ENCODE data around the gene GNG8.

Gene GNG8

DNA sequence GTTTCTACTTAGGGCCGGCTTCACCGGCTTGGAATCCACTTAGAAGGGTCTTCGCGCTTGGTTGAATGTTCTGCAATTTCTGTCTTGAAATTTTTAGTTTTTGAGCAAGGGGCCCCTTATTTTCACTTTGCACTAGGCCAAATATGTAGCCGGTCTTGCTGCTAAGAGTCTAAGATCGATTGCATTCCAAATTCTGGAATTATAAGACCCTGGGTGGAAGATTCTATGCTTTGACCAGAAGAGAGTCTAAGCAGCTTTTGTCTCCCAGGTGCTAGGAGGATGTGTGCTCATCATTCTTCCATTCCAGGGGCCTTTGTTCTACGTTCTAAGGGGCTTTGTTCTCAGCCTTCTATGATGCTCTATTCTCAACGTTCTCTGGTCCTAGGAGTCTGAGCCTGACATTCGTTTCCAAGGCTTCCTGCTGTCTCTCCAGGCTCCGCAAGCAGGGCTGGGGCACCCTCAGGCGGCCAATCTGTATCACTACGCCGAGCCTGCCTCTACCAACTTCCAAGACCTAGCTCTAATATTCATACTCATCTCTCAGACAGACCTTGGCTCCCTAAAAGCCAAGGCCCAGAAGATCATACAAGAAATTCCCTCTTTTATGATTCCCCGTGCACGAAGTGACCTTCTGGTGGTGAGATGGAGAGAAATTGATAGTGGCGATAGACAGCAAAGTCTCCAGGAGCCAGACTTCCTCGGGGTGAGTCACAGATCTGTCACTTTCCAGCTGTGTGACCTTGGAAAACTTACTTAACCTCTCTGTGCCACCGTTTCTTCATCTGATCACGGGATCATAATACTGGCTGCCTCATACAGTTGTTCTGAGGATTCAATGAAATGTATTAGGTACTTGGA is 26.0 kb upstream of the GNG8 start (continued):
- TF ChIP-seq ZNF114 (tag by site-specific recombination; IDR thresholded peaks at IDR 0.05) (no peak), ZNF555 (tag by site-specific recombination; conservative IDR thresholded peaks at IDR 0.05) (no peak), ZNF223 (tag by site-specific recombination; IDR thresholded peaks at IDR 0.05) (no peak), ZFP41 (tag by site-specific recombination; IDR thresholded peaks at IDR 0.05; ENCODE audit: borderline replicate concordance) (no peak), KLF10 (tag by site-specific recombination; IDR thresholded peaks at IDR 0.05) (no peak), YY2 (tag by site-specific recombination; IDR thresholded peaks at IDR 0.05) (no peak), IKZF3 (tag by site-specific recombination; IDR thresholded peaks at IDR 0.05) (0 out of 2 replicates have a peak, but pooled peaks have one; percentile 36), GLI4 (tag by site-specific recombination; IDR thresholded peaks at IDR 0.05) (no peak), EGR2 (tag by site-specific recombination; IDR thresholded peaks at IDR 0.05; ENCODE audit: low read depth) (no peak), ZNF354C (tag by site-specific recombination; IDR thresholded peaks at IDR 0.05; ENCODE audit: borderline replicate concordance, low read depth) (no peak), ZNF629 (tag by site-specific recombination; IDR thresholded peaks at IDR 0.05) (no peak), FEZF1 (tag by site-specific recombination; IDR thresholded peaks at IDR 0.05) (no peak), KLF8 (tag by site-specific recombination; IDR thresholded peaks at IDR 0.05) (no peak), ZNF146 (tag by site-specific recombination; IDR thresholded peaks at IDR 0.05) (no peak), BCL11A (tag by site-specific recombination; IDR thresholded peaks at IDR 0.05; ENCODE audit: low read depth) (no peak), ZIC2 (tag by site-specific recombination; IDR thresholded peaks at IDR 0.05) (0 out of 2 replicates have a peak, but pooled peaks have one; percentile 12), ZNF16 (tag by site-specific recombination; IDR thresholded peaks at IDR 0.05; ENCODE audit: low read depth) (peak; percentile 78; the same call in 1 of the 2 replicates), ZNF184 (tag by site-specific recombination; IDR thresholded peaks at IDR 0.05) (no peak), ZNF24 (tag by site-specific recombination; IDR thresholded peaks at IDR 0.05) (no peak), ZNF426 (tag by site-specific recombination; IDR thresholded peaks at IDR 0.05) (no peak)
- TF ChIP-seq, protein P1, sequence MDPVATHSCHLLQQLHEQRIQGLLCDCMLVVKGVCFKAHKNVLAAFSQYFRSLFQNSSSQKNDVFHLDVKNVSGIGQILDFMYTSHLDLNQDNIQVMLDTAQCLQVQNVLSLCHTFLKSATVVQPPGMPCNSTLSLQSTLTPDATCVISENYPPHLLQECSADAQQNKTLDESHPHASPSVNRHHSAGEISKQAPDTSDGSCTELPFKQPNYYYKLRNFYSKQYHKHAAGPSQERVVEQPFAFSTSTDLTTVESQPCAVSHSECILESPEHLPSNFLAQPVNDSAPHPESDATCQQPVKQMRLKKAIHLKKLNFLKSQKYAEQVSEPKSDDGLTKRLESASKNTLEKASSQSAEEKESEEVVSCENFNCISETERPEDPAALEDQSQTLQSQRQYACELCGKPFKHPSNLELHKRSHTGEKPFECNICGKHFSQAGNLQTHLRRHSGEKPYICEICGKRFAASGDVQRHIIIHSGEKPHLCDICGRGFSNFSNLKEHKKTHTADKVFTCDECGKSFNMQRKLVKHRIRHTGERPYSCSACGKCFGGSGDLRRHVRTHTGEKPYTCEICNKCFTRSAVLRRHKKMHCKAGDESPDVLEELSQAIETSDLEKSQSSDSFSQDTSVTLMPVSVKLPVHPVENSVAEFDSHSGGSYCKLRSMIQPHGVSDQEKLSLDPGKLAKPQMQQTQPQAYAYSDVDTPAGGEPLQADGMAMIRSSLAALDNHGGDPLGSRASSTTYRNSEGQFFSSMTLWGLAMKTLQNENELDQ (tag by site-specific recombination; IDR thresholded peaks at IDR 0.05; ENCODE audit: low read depth): no peak
- TF ChIP-seq, protein P2, sequence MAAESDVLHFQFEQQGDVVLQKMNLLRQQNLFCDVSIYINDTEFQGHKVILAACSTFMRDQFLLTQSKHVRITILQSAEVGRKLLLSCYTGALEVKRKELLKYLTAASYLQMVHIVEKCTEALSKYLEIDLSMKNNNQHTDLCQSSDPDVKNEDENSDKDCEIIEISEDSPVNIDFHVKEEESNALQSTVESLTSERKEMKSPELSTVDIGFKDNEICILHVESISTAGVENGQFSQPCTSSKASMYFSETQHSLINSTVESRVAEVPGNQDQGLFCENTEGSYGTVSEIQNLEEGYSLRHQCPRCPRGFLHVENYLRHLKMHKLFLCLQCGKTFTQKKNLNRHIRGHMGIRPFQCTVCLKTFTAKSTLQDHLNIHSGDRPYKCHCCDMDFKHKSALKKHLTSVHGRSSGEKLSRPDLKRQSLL (tag by site-specific recombination; IDR thresholded peaks at IDR 0.05): 0 out of 2 replicates have a peak, but pooled peaks have one; percentile 43
- TF ChIP-seq, protein P3, sequence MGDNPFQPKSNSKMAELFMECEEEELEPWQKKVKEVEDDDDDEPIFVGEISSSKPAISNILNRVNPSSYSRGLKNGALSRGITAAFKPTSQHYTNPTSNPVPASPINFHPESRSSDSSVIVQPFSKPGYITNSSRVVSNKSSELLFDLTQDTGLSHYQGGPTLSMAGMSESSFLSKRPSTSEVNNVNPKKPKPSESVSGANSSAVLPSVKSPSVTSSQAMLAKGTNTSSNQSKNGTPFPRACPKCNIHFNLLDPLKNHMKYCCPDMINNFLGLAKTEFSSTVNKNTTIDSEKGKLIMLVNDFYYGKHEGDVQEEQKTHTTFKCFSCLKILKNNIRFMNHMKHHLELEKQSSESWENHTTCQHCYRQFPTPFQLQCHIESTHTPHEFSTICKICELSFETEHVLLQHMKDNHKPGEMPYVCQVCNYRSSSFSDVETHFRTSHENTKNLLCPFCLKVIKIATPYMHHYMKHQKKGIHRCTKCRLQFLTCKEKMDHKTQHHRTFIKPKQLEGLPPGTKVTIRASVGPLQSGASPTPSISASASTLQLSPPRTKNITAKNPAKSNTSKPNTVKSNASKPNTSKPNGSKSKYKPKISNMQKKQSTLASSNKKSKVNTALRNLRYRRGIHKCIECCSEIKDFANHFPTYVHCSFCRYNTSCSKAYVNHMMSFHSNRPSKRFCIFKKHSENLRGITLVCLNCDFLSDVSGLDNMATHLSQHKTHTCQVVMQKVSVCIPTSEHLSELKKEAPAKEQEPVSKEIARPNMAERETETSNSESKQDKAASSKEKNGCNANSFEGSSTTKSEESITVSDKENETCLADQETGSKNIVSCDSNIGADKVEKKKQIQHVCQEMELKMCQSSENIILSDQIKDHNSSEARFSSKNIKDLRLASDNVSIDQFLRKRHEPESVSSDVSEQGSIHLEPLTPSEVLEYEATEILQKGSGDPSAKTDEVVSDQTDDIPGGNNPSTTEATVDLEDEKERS (tag by site-specific recombination; IDR thresholded peaks at IDR 0.05): no peak
- TF ChIP-seq, protein P4, sequence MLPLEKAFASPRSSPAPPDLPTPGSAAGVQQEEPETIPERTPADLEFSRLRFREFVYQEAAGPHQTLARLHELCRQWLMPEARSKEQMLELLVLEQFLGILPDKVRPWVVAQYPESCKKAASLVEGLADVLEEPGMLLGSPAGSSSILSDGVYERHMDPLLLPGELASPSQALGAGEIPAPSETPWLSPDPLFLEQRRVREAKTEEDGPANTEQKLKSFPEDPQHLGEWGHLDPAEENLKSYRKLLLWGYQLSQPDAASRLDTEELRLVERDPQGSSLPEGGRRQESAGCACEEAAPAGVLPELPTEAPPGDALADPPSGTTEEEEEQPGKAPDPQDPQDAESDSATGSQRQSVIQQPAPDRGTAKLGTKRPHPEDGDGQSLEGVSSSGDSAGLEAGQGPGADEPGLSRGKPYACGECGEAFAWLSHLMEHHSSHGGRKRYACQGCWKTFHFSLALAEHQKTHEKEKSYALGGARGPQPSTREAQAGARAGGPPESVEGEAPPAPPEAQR (tag by site-specific recombination; IDR thresholded peaks at IDR 0.05): no peak
- TF ChIP-seq, protein P5, sequence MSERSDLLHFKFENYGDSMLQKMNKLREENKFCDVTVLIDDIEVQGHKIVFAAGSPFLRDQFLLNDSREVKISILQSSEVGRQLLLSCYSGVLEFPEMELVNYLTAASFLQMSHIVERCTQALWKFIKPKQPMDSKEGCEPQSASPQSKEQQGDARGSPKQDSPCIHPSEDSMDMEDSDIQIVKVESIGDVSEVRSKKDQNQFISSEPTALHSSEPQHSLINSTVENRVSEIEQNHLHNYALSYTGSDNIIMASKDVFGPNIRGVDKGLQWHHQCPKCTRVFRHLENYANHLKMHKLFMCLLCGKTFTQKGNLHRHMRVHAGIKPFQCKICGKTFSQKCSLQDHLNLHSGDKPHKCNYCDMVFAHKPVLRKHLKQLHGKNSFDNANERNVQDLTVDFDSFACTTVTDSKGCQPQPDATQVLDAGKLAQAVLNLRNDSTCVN (tag by site-specific recombination; optimal IDR thresholded peaks at IDR 0.05): no peak
- TF ChIP-seq, protein P6, sequence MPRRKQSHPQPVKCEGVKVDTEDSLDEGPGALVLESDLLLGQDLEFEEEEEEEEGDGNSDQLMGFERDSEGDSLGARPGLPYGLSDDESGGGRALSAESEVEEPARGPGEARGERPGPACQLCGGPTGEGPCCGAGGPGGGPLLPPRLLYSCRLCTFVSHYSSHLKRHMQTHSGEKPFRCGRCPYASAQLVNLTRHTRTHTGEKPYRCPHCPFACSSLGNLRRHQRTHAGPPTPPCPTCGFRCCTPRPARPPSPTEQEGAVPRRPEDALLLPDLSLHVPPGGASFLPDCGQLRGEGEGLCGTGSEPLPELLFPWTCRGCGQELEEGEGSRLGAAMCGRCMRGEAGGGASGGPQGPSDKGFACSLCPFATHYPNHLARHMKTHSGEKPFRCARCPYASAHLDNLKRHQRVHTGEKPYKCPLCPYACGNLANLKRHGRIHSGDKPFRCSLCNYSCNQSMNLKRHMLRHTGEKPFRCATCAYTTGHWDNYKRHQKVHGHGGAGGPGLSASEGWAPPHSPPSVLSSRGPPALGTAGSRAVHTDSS (tag by site-specific recombination; IDR thresholded peaks at IDR 0.05): no peak
- TF ChIP-seq, protein P7, sequence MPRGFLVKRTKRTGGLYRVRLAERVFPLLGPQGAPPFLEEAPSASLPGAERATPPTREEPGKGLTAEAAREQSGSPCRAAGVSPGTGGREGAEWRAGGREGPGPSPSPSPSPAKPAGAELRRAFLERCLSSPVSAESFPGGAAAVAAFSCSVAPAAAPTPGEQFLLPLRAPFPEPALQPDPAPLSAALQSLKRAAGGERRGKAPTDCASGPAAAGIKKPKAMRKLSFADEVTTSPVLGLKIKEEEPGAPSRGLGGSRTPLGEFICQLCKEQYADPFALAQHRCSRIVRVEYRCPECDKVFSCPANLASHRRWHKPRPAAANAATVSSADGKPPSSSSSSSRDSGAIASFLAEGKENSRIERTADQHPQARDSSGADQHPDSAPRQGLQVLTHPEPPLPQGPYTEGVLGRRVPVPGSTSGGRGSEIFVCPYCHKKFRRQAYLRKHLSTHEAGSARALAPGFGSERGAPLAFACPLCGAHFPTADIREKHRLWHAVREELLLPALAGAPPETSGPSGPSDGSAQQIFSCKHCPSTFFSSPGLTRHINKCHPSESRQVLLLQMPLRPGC (tag by site-specific recombination; IDR thresholded peaks at IDR 0.05): no peak

All from HEK293 (cell line).